WTC11 (cell line): ENCODE measurements around the gene ASTN2.

Experiments
- AFF4 ChIP-seq: sonication (generic); formaldehyde crosslinking; IDR thresholded peaks from 2 replicates; pipeline ENCODE4 v1.8.1; 2023; ENCODE audit warnings: mild to moderate bottlenecking, missing genetic modification reagents, borderline replicate concordance
- CBFB ChIP-seq: sonication (generic); formaldehyde crosslinking; IDR thresholded peaks from 2 replicates; pipeline ENCODE4 v1.8.1; 2022; ENCODE audit warnings: mild to moderate bottlenecking, low read depth, missing genetic modification reagents
- CREM ChIP-seq: sonication (generic); formaldehyde crosslinking; IDR thresholded peaks from 2 replicates; pipeline ENCODE4 v1.8.1; 2022; ENCODE audit warnings: mild to moderate bottlenecking, missing genetic modification reagents, moderate library complexity
- CTCF ChIP-seq: fragments of 200-600 bp; IDR thresholded peaks from 2 replicates; pipeline ENCODE4 v1.8.0; 2022; ENCODE audit warnings: antibody characterized with exemption
- IRF2 ChIP-seq: sonication (generic); formaldehyde crosslinking; IDR thresholded peaks from 2 replicates; pipeline ENCODE4 v1.8.0; 2022; ENCODE audit warnings: low read depth, missing genetic modification reagents, borderline replicate concordance
- MAX ChIP-seq: sonication (generic); formaldehyde crosslinking; IDR thresholded peaks from 2 replicates; pipeline ENCODE4 v1.8.0; 2022; ENCODE audit warnings: mild to moderate bottlenecking, missing genetic modification reagents
- NR2C2 ChIP-seq: sonication (generic); formaldehyde crosslinking; IDR thresholded peaks from 2 replicates; pipeline ENCODE4 v1.8.0; 2022; ENCODE audit warnings: mild to moderate bottlenecking, missing genetic modification reagents
- STAT6 ChIP-seq: sonication (generic); formaldehyde crosslinking; conservative IDR thresholded peaks from 2 replicates; pipeline ENCODE4 v1.8.1; 2023; ENCODE audit warnings: mild to moderate bottlenecking, low read depth, missing genetic modification reagents, moderate library complexity
- USF1 ChIP-seq: sonication (generic); formaldehyde crosslinking; IDR thresholded peaks from 2 replicates; pipeline ENCODE4 v1.8.0; 2022; ENCODE audit warnings: mild to moderate bottlenecking, missing genetic modification reagents
- USF2 ChIP-seq: sonication (generic); formaldehyde crosslinking; IDR thresholded peaks from 2 replicates; pipeline ENCODE4 v1.8.1; 2023; ENCODE audit warnings: mild to moderate bottlenecking, missing genetic modification reagents, moderate library complexity
- ZNF263 ChIP-seq: sonication (generic); formaldehyde crosslinking; IDR thresholded peaks from 2 replicates; pipeline ENCODE4 v1.8.1; 2022; ENCODE audit warnings: low read depth, mild to moderate bottlenecking, moderate library complexity, missing genetic modification reagents

GRCh38 chr9:116959809-116960208 is 455.0 kb downstream of the ASTN2 start:
- TF ChIP-seq MAX (CRISPR knock-in tag) = no peak
- no peak for TF ChIP-seq STAT6 (CRISPR knock-in tag)
- TF ChIP-seq CTCF = no peak
- TF ChIP-seq USF2 (CRISPR knock-in tag) = no peak
- TF ChIP-seq CBFB (CRISPR knock-in tag) = no peak
- TF ChIP-seq AFF4 = no peak
- TF ChIP-seq CREM (CRISPR knock-in tag) = no peak
- no peak for TF ChIP-seq NR2C2 (CRISPR knock-in tag)
- no peak for TF ChIP-seq USF1 (CRISPR knock-in tag)
- TF ChIP-seq ZNF263 (CRISPR knock-in tag) = no peak
- no peak for TF ChIP-seq IRF2
